GM12892 (cell line): ENCODE results near the gene ACRBP.

Experiments used
- POLR2A ChIP-seq: IDR thresholded peaks from 2 replicates; pipeline ENCODE4 v1.6.1; 2011; ENCODE audit warnings: low read depth, low read length, control low read depth
- POLR2AphosphoS5 ChIP-seq: IDR thresholded peaks from 2 replicates; pipeline ENCODE4 v1.6.1; 2011; ENCODE audit warnings: low read depth, low read length, control low read depth
- TAF1 ChIP-seq: IDR thresholded peaks from 2 replicates; pipeline ENCODE4 v1.6.1; 2011; ENCODE audit warnings: low read depth, mild to moderate bottlenecking, control low read depth, low read length, borderline replicate concordance

DNA sequence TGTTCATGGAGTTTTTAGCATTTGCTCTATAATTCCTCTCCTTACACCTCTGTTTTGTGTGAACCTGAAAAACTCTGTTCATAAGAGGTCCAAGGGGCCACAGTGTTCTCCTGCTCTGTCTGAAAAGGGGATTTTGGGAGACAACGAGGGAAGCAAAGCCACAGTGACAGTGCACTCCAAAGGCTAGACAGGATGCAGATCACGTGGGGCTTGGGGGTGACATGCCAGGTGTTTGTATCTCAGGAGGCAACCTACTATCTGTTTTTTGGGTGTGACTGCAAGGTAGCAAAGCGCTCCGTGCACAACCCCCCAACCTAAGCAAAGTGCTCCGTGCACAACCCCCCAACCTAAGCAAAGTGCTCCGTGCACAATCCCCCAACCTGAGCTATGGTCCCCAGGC, 35.0 kb downstream of the ACRBP start:
- TF ChIP-seq POLR2A (no peak), TAF1 (no peak), POLR2AphosphoS5 (no peak)
